ENCODE measurements around the gene NCAPD3.
A peak's percentile ranks its signal among the peaks of the same experiment; 100 is the strongest.
"Not testable (repeated sequence)": the region's sequence is repeated elsewhere in the genome, so short reads cannot be mapped to it uniquely, and the experiment has no call there.

Gene NCAPD3

DNA sequence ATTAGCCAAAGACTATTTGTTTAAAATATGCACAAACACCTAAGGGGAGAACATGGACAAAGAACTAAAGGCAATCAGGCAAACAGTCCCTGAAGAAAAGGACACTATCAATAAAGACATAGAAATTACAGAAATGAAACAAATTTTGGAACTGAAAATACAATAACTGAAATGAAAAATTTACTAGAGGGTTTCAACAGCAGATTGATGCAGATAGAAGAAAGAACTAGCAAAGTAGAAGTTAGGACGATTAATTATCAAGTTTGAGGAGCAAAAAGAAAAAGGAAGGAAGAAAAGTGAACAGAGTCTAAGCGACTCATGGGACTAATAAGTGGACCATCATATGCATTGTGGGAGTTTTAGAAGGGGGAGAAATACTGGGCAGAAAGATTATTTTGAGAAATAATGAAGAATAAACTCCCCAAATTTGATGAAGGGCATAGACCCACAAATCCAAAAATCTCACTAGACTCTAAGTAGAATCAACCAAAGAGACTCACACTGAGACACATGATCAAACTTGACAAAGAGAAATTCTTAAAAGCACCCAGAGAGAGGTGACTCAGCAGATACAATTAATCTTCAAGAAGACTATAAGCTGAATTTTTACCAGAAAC, 92.0 kb downstream of the NCAPD3 start:
- DNase-seq (ENCODE audit: low read depth, low spot score), result no peak

DNA sequence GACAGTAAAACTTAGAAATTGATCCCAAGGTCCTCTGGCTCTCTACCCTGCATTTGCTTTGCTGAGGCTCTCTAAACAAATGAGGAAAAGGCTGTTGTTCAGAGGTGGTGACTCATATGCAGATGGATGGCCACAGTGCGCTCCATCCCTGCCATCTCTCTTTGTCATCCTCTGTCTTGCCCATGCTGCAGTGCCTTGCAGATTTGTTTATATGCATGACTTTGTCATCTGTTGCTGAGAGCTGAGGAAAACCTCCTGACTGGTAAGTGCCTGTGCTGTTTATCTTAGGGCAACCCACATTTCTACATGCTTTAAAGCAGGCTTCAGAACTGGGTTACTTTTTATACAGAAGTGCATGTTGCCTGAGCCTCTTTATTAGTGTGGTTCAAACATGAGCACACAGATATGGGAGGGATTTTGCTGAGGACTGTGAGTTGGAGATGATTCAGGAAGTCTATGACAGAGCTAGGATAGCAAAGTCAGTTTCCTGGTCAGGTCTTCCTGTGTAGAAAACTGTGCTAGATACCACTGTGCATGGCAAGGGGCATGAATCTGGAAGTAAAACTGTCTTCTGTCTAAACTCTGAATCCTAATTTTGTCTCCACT, 97.4 kb downstream of the NCAPD3 start:
- DNase-seq (ENCODE audit: low read depth, low spot score), result peak; percentile 23

DNA sequence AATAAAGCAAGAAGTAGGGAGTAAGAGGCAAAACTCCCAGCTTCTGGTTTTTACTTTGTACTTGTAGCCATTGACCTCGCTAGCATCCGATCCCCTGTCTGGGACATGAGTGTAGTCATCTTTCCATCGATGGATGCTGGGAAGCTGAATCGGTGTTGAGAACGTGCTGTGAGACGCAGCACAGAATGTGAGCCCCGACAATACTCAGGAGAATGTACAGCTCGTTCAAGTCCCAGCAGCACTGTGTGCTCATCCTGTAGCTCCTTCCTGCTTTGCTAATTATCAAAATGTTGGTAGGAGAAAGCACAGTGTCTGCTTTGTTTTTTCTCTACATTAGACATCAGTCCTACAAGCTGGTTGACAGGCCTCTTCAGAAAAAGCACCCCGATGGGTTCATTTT, 98.3 kb downstream of the NCAPD3 start:
- DNase-seq (ENCODE audit: low read depth, low spot score), result no peak

DNA sequence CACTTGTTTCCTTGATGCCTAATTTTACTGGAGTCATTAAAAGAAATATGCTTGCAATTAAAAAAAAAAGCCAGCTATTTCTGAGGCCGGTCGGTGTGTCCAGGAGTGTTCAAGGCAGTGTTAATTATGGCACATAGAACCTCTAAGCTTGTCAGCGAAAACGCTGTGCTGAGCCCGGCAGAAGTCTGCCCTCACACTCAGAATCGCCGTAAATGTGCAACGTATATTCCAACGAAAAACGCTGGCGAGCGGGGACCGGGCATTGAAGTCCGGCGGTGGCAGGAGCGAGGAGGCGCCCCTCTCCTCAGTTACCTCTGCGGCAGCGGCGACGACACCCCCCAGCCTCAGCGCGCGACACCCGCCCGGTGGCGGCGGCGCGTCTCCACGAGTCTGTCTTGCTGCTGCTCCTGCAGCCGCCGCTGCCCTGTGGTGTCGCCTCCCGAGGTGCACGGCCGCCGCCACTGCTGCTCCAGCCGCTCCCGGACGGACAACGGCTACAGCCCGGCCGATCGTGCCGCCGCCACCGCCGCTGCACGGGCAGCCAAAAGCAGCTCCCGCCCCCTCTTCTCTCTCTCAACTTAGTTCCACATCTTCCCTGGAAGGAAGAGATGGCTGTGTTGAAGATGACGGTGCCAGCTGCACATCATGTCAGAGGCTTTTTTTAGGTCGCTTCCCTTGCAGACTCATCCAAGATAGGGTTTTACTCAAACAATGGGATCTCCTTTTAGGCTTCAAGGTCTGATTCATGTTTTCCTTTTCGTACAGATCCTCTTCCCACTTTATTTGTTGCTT, 98.9 kb downstream of the NCAPD3 start:
- peak; percentile 75 for DNase-seq (ENCODE audit: low read depth, low spot score)

DNA sequence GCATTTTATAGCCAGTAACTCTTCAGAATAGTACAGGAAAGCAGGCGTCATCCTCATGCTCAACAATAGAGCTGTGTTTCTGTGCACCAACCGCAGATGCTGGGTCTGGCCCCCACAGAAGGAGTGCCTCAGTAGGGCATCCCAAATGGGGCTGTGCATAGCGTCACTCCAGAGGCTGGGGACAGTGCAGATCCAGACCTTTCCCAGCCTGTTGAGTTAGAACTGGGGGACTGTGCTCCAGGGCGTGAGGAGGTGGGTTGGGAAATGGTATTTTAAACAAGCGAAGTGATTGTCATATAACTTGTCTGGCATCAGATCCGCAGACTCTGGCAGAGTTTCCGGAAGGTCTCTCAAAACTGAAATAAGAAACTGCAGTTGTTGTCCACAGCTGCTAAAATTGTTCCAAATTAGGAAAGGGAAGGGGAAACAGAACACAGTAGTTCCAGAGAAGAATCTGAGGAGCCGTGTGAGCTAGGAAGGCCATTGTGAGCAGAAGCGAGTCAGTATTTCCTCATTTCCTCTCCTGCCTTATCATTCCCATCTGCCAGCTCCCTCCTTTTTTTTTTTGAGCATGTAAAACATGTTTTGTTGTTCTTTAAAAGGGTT, 102.7 kb downstream of the NCAPD3 start:
- DNase-seq (ENCODE audit: low read depth, low spot score), result peak; percentile 32

DNA sequence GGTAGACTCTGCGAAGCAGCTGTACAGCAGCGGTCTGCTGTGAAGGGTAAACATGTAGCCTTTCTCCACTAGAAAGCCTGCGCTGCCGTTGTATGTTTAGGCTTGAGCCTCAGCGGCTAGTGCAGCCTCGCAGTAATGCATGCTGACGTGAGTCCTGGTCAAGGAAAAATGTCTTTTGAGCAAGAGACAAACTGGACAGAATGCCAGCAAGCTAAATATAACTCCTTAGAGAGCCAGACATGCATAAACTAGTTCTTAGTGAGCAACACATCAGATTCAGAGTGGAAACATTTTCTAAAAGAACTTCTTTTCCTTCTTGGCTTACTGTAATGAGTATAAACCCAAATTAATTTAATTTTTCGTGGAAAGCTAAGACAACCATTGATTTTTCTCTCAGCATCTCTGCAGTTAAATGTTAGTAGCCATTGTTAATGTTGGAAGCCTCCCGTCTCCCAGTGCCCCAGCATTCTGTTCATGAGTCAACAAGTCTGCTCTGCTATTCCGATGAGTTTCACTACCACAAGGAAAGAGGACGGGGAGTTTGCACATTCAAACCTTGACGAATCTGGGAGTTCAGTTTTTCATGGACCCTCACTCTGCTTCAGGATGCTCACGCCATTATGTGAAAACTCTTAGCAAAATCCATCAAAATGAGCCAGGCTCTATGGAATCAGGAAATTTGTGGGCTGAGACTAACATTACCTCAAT, 103.5 kb downstream of the NCAPD3 start:
- DNase-seq (ENCODE audit: low read depth, low spot score), result no peak

DNA sequence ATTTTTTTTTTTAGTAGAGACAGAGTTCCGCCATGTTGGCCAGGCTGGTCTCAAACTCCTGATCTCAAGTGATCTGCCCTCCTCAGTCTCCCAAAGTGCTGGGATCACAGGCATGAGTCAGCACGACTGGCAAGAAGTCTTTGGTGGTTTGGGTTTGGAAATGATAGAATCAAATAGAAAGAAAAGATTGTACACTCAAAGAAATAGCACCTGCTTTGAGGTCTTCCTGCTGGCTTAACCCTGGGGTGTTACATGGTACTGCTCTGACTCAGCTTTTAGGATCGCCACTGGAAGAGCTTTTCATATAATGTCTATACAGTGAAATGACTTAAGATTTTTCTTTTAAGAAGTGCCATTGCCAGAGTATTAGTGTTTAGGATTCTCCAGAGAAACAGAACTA, 104.7 kb downstream of the NCAPD3 start:
- no peak for DNase-seq (ENCODE audit: low read depth, low spot score)

DNA sequence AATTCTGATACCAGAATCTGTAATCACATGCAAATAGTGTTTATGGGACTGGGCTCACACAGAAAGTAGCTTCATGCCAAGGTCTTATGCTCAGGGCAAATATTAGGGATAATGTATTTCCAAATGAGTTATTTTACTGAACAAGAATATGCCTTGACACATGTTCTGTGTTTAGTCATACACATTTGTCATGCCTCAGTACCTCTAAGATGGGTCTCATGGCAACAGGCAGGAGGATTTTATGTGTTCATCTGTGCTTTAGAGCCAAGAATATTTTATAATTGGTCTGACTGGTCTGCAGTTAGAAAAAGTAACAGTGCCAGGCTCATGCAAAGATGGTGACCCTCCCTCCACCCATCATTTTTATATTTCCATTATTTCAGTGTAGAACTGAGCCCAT, 105.8 kb downstream of the NCAPD3 start:
- DNase-seq (ENCODE audit: low read depth, low spot score), result no peak

DNA sequence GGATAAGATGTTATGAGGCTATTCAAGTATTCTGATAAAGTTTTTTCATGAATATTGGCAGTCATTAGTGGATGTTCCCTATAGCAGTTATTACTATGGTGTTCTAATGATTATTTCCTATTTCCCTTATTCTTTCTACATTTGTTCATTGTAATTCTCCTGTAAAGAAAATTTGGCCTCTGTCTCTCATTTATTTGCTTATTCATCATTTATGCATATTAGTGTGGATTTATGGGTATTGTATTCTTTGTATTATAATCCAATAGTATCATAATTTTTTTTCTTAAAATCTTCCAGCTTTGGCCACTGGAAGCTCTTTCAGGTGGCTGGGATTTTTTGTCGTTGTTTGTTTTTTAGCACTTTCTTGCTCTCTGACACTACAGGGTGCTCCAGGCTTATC, 107.6 kb downstream of the NCAPD3 start:
- no peak for DNase-seq (ENCODE audit: low read depth, low spot score)

DNA sequence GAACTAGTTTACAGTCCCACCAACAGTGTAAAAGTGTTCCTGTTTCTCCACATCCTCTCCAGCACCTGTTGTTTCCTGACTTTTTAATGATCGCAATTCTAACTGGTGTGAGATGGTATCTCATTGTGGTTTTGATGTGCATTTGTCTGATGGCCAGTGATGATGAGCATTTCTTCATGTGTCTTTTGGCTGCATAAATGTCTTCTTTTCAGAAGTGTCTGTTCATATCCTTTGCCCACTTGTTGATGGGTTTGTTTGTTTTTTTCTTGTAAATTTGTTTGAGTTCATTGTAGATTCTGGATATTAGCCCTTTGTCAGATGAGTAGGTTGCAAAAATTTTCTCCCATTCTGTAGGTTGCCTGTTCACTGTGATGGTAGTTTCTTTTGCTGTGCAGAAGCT, 110.0 kb downstream of the NCAPD3 start:
- DNase-seq (ENCODE audit: low read depth, low spot score), result not testable (repeated sequence)

DNA sequence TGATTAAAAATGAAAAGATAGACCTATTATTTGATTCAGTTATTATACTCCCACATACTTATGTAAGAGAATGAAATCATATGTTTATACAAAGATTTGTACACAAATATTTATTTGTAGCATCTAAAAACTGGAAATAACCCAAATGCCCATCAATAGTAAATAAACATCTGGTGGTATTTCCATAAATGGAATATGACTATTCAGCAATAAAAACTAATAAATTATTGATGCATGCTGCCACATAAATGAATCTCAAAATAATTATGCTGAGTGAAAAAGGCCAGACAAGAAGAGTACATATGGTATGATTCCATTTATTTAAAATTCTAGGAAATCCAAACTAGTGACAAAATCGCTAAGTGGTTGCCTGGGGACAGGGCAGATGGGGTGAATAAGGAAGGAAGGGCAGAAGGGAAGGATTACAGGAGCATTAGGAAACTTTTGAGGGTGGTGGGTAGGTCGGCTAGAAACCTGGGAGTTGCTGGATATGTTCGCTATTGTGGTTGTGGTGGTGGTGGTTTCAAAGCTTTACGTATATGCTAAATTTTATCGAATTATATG, 113.4 kb downstream of the NCAPD3 start:
- DNase-seq (ENCODE audit: low read depth, low spot score), result no peak

Measured in ELF-1 (cell line).